ENCODE results near the gene MRPL23.

Gene MRPL23

GRCh38 chr11:1928470-1928890, 18.7 kb upstream of the MRPL23 start:
- ATAC-seq, result no peak

GRCh38 chr11:1928891-1929541, 18.1 kb upstream of the MRPL23 start:
- no peak for ATAC-seq
- TF ChIP-seq ESRRG (CRISPR knock-in tag; IDR thresholded peaks at IDR 0.05) (no peak), ZNF70 (CRISPR knock-in tag; IDR thresholded peaks at IDR 0.05) (no peak), PPARA (CRISPR knock-in tag; IDR thresholded peaks at IDR 0.05; ENCODE audit: borderline replicate concordance) (no peak), BACH2 (CRISPR knock-in tag; IDR thresholded peaks at IDR 0.05; ENCODE audit: borderline replicate concordance) (no peak), ISL1 (CRISPR knock-in tag; IDR thresholded peaks at IDR 0.05) (no peak), ZFP30 (CRISPR knock-in tag; IDR thresholded peaks at IDR 0.05) (no peak), SNAI2 (CRISPR knock-in tag; IDR thresholded peaks at IDR 0.05) (no peak), CSRNP3 (CRISPR knock-in tag; IDR thresholded peaks at IDR 0.05) (no peak), ZFP3 (CRISPR knock-in tag; IDR thresholded peaks at IDR 0.05) (no peak), ZC3H10 (CRISPR knock-in tag; IDR thresholded peaks at IDR 0.05) (no peak)

More at GRCh38 chr11:1928470-1928890, 18.7 kb upstream of the MRPL23 start:
- no peak for TF ChIP-seq RARB (CRISPR knock-in tag; IDR thresholded peaks at IDR 0.05)
- TF ChIP-seq BACH2 (CRISPR knock-in tag; IDR thresholded peaks at IDR 0.05; ENCODE audit: borderline replicate concordance), result no peak
- no peak for TF ChIP-seq TSHZ2 (CRISPR knock-in tag; IDR thresholded peaks at IDR 0.05)
- no peak for TF ChIP-seq ARNTL (CRISPR knock-in tag; IDR thresholded peaks at IDR 0.05; ENCODE audit: borderline replicate concordance, low read depth)
- no peak for TF ChIP-seq PATZ1 (CRISPR knock-in tag; IDR thresholded peaks at IDR 0.05; ENCODE audit: borderline replicate concordance)
- no peak for TF ChIP-seq CSRNP3 (CRISPR knock-in tag; IDR thresholded peaks at IDR 0.05)
- TF ChIP-seq GLIS3 (CRISPR knock-in tag; IDR thresholded peaks at IDR 0.05), result no peak
- no peak for TF ChIP-seq ZNF70 (CRISPR knock-in tag; IDR thresholded peaks at IDR 0.05)
- TF ChIP-seq TOX (CRISPR knock-in tag; IDR thresholded peaks at IDR 0.05; ENCODE audit: borderline replicate concordance), result no peak
- no peak for TF ChIP-seq CREB5 (CRISPR knock-in tag; IDR thresholded peaks at IDR 0.05; ENCODE audit: low read depth)
- no peak for TF ChIP-seq ZNF8 (CRISPR knock-in tag; IDR thresholded peaks at IDR 0.05)
- no peak for TF ChIP-seq ESRRG (CRISPR knock-in tag; IDR thresholded peaks at IDR 0.05)
- TF ChIP-seq ZC3H10 (CRISPR knock-in tag; IDR thresholded peaks at IDR 0.05), result no peak
- no peak for TF ChIP-seq TCF4 (CRISPR knock-in tag; IDR thresholded peaks at IDR 0.05; ENCODE audit: borderline replicate concordance)
- no peak for TF ChIP-seq ZNF565 (CRISPR knock-in tag; conservative IDR thresholded peaks at IDR 0.05; ENCODE audit: low read depth)
- no peak for TF ChIP-seq PPARA (CRISPR knock-in tag; IDR thresholded peaks at IDR 0.05; ENCODE audit: borderline replicate concordance)
- TF ChIP-seq POU6F1 (CRISPR knock-in tag; IDR thresholded peaks at IDR 0.05; ENCODE audit: borderline replicate concordance, low read depth), result no peak

Measured in SK-N-SH treated with all-trans-retinoic acid at 6 μM for 48 hours (cell line).